ENCODE results near the gene NRIP2. TPM values are rescaled to one million over a fixed set of nuclear protein-coding genes. Genes with fewer than 3 reads are reported as not detected.
"Not testable (repeated sequence)": the region's sequence is repeated elsewhere in the genome, so short reads cannot be mapped to it uniquely, and the experiment has no call there.

Gene NRIP2
- total RNA-seq, 4 donors from 2014 or later: 0.83 to 9.7 (median 2.9) TPM

DNA sequence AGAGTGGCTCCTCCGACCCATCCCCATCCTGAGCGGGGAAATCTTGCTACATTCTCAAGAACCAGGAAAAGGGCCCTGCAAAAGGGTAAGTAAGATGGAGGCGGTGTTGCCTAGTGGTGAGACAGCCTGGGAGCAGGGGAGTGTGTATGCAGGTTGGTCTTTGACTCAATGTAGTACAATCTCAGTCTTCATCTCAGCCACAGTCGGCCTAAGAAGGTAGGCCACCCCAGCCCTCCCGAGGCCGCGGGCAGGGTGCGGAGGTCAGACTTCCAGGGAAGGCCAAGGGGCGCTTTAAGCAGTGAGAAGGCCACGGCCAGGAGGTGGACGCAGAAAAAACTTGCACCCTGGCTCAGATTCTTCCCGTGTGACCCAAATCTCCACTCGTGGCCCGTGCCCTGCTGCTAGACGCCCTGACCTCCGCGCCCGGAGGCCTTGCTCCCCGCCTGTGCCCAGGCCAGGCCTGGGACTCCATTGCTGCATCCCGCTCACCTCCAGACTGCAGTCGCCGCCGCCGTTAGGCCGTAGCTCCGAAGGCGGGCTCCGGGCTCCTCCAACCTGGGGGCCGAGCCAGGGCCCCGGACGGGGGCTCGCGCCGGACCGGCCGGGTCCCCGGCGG lies 41.7 kb upstream of the NRIP2 start:
- H3K27me3 ChIP-seq: no peaks in the 10 kb centered on the region
- no peaks in the 10 kb centered on the region for H3K9me3 ChIP-seq
- TF ChIP-seq, protein P1, sequence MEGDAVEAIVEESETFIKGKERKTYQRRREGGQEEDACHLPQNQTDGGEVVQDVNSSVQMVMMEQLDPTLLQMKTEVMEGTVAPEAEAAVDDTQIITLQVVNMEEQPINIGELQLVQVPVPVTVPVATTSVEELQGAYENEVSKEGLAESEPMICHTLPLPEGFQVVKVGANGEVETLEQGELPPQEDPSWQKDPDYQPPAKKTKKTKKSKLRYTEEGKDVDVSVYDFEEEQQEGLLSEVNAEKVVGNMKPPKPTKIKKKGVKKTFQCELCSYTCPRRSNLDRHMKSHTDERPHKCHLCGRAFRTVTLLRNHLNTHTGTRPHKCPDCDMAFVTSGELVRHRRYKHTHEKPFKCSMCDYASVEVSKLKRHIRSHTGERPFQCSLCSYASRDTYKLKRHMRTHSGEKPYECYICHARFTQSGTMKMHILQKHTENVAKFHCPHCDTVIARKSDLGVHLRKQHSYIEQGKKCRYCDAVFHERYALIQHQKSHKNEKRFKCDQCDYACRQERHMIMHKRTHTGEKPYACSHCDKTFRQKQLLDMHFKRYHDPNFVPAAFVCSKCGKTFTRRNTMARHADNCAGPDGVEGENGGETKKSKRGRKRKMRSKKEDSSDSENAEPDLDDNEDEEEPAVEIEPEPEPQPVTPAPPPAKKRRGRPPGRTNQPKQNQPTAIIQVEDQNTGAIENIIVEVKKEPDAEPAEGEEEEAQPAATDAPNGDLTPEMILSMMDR (IDR thresholded peaks at IDR 0.05): no peak
- TF ChIP-seq POLR2A (IDR thresholded peaks at IDR 0.05; ENCODE audit: low read depth): no peak
- no peak for TF ChIP-seq EP300 (IDR thresholded peaks at IDR 0.05)
- no peak for TF ChIP-seq POLR2AphosphoS5 (IDR thresholded peaks at IDR 0.05)
- peaks cover 6 to 27% (median 21%) of the 10 kb centered on the region in 4 donors for H3K4me1 ChIP-seq
- intact Hi-C loops (cut with DNase I): no loop called here
- H3K4me3 ChIP-seq: peak overlapping the region; percentile 72 to 94 (median 91)
- no peak for DNase-seq (ENCODE audit: extremely low spot score)
- H3K27ac ChIP-seq (replicated peaks in 1 of 4): peak overlapping the region; percentile 88 to 93 (median 90)
- H3K36me3 ChIP-seq: no peaks in the 10 kb centered on the region
- 37% methylated on average over 4 of the region's 38 CpGs for WGBS

DNA sequence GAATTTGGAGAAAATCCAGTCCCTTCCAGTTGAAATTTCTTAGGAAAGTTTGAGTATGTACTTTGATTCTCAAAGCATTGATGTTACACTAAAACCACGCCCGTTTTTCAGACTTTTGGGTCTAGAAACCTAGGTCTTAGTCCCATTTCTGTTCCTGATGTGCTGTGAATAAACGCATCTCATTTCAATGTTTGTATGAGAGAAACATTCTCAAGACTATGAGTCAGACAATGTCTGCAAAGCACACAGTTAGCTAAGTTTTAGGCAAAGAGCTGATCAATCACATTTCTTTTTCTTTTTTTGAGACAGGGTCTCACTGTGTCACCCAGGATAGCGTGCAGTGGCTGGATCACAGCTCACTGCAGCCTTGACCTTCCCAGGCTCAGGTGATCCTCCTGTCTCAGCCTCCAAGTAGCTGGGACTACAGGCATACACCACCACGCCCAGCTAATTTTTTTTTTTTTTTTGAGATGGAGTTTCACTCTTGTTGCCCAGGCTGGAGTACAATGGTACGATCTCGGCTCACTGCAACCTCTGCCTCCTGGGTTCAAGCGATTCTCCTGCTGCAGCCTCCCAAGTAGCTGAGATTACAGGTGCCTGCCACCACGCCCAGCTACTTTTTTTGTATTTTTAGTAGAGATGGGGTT lies 34.3 kb upstream of the NRIP2 start:
- intact Hi-C loops (cut with DNase I); H3K4me3 ChIP-seq; H3K36me3 ChIP-seq; DNase-seq (ENCODE audit: extremely low spot score); H3K4me1 ChIP-seq; H3K9me3 ChIP-seq; H3K27me3 ChIP-seq; H3K27ac ChIP-seq (replicated peaks in 1 of 4): not testable (repeated sequence)
- 81% methylated on average over 9 of the region's 9 CpGs for WGBS

DNA sequence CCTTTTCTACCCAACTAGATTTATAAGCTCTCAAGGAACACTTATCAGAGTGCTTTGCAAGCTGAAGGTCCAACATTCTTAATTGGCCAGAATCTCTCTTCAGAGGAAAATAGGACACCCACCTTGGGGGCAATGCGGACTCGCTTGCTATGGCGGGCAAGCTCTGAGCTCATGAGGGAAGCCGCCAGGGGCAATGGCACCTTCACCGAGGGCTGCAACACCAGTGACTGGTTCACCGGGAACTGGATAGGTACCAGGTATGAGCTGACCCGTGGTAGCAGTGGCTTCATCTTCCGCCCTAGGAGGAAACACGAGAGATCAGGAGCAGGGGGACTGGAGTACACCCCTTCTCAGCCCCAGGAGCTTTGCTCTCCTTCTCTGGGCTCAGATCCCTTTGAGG lies 29.4 kb upstream of the NRIP2 start:
- Histone ChIP-seq H3K4me1 (no peaks in the 10 kb centered on the region), H3K27me3 (no peaks in the 10 kb centered on the region), H3K27ac (replicated peaks in 1 of 4) (no peak overlapping the region), H3K9me3 (no peaks in the 10 kb centered on the region), H3K4me3 (no peak overlapping the region), H3K36me3 (no peaks in the 10 kb centered on the region)
- whole genome bisulfite sequencing: 97% methylated on average over 8 of the region's 9 CpGs
- no peak for DNase-seq (ENCODE audit: extremely low spot score)
- intact Hi-C loops (cut with DNase I): no loop called here
- TF ChIP-seq EP300 (IDR thresholded peaks at IDR 0.05) (no peak), POLR2AphosphoS5 (IDR thresholded peaks at IDR 0.05) (no peak), POLR2A (IDR thresholded peaks at IDR 0.05; ENCODE audit: low read depth) (no peak)
- TF ChIP-seq, protein P1 (IDR thresholded peaks at IDR 0.05): no peak

DNA sequence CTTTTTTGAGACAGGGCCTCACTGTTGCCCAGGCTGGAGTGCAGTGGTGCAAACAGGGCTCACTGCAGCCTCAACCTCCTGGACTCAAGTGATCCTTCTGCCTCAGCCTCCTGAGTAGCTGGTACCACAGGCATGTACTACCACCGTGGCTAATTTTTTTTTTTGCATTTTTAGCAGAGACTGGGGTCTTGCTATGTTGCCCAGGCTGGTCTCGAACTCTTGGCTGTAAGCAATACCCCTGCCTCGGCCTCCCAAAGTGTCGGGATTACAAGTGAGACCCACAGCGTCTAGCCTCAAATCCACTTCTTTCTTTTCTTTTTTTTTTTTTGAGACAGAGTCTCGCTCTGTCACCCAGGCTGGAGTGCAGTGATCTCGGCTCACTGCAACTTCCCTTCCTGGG lies 28.6 kb upstream of the NRIP2 start:
- not testable (repeated sequence) for DNase-seq (ENCODE audit: extremely low spot score)
- WGBS: 96% methylated on average over 7 of the region's 7 CpGs

DNA sequence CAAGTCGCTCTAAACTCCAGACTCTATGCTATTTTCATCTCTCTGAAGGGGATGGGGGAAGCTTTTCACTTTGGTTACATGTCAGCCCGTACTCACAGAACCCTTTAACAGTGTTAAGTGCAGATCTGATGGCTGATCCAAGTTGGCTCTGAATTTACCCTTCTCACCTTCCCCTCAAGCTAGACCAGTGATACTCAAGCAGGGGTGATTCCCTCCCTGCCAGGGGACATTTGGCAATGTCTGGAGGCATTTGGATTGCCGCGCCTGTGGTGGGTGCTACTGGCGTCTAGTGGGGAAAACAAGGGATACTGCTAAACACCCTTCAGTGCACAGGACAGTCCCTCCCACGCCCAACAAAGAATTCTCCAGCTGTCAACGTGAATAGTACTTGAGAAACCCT lies 28.0 kb upstream of the NRIP2 start:
- no peaks in the 10 kb centered on the region for H3K4me1 ChIP-seq
- peaks cover 0 to 7% (median 1%) of the 10 kb centered on the region in 4 donors for H3K36me3 ChIP-seq
- H3K27me3 ChIP-seq: no peaks in the 10 kb centered on the region
- WGBS: 95% methylated on average over 7 of the region's 7 CpGs
- no peak overlapping the region for H3K27ac ChIP-seq (replicated peaks in 1 of 4)
- intact Hi-C loops (cut with DNase I): no loop called here
- H3K9me3 ChIP-seq: no peaks in the 10 kb centered on the region
- TF ChIP-seq, protein P1 (IDR thresholded peaks at IDR 0.05): no peak
- TF ChIP-seq EP300 (IDR thresholded peaks at IDR 0.05) (no peak), POLR2AphosphoS5 (IDR thresholded peaks at IDR 0.05) (no peak), POLR2A (IDR thresholded peaks at IDR 0.05; ENCODE audit: low read depth) (no peak)
- DNase-seq (ENCODE audit: extremely low spot score): no peak
- H3K4me3 ChIP-seq: no peak overlapping the region

More for the DNA sequence above, 28.6 kb upstream of the NRIP2 start:
- H3K27ac ChIP-seq (replicated peaks in 1 of 4); H3K4me1 ChIP-seq; H3K4me3 ChIP-seq; intact Hi-C loops (cut with DNase I); H3K9me3 ChIP-seq; H3K27me3 ChIP-seq; H3K36me3 ChIP-seq: not testable (repeated sequence)

DNA sequence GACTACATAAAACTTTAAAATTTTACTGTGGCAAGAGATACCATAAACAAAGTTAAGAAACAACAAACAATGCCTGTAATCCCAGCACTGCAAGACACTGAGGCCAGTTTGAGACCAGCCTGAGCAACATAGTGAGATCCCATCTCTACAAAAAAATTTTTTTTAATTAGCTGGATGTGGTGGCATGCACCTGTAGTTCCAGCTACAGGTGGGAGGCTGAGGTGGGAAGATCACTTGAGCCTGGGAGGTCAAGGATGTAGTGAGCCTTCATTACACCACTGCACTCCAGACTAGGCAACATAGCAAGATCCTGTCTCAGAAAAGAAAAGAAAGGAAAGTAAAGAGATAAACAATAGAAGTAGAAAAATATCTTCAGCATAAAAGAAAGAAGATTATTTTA lies 25.3 kb upstream of the NRIP2 start:
- DNase-seq (ENCODE audit: extremely low spot score): no peak

More for the DNA sequence above, 25.3 kb upstream of the NRIP2 start:
- intact Hi-C loops (cut with DNase I): no loop called here
- TF ChIP-seq EP300 (IDR thresholded peaks at IDR 0.05) (no peak), POLR2A (IDR thresholded peaks at IDR 0.05; ENCODE audit: low read depth) (no peak), POLR2AphosphoS5 (IDR thresholded peaks at IDR 0.05) (no peak)
- TF ChIP-seq, protein P1 (IDR thresholded peaks at IDR 0.05): no peak
- Histone ChIP-seq H3K36me3 (peaks cover 0 to 11% (median 9%) of the 10 kb centered on the region in 4 donors), H3K4me3 (no peak overlapping the region), H3K4me1 (no peaks in the 10 kb centered on the region), H3K27ac (replicated peaks in 1 of 4) (no peak overlapping the region), H3K9me3 (no peaks in the 10 kb centered on the region), H3K27me3 (no peaks in the 10 kb centered on the region)
